Measurements from ENCODE around the gene CDH13. TPM values are rescaled to one million over a fixed set of nuclear protein-coding genes. Genes with fewer than 3 reads are reported as not detected.

CDH13 gene
- total and polyA plus RNA-seq, 2 of the 8 experiments (the other 6 are each of a cell fraction or from before 2014, with no cell fraction given) = 2.3 to 2.4 TPM

DNA sequence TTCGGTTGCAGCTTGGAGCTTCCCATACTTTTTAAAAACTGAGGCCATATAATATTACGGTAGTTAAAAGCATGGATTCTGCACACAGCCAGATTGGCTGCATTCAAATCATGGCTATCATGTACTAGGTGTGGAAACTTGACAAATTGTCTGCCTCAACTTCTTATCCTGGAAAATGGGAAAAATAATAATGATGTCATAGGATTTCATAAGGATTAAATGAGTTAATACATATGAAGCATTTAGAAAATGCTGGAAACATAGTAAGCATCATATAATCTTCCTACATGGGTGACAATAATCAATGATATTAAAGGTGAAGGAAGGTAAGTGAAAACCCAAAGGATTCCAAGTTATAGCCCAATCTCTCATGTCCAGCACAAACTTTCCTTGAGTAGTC lies 592.5 kb downstream of the CDH13 start (continued):
- TF ChIP-seq, protein P1, sequence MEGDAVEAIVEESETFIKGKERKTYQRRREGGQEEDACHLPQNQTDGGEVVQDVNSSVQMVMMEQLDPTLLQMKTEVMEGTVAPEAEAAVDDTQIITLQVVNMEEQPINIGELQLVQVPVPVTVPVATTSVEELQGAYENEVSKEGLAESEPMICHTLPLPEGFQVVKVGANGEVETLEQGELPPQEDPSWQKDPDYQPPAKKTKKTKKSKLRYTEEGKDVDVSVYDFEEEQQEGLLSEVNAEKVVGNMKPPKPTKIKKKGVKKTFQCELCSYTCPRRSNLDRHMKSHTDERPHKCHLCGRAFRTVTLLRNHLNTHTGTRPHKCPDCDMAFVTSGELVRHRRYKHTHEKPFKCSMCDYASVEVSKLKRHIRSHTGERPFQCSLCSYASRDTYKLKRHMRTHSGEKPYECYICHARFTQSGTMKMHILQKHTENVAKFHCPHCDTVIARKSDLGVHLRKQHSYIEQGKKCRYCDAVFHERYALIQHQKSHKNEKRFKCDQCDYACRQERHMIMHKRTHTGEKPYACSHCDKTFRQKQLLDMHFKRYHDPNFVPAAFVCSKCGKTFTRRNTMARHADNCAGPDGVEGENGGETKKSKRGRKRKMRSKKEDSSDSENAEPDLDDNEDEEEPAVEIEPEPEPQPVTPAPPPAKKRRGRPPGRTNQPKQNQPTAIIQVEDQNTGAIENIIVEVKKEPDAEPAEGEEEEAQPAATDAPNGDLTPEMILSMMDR (IDR thresholded peaks at IDR 0.05; ENCODE audit: control extremely low read depth in 1 of 3, insufficient read depth in 1 of 3, low read depth in 1 of 3, low read length in 3 of 3) = no peak
- no peak for TF ChIP-seq CTBP2 (IDR thresholded peaks at IDR 0.05; ENCODE audit: borderline replicate concordance, insufficient read depth, insufficient read length, low read length)
- TF ChIP-seq RFX5 (IDR thresholded peaks at IDR 0.05; ENCODE audit: borderline replicate concordance, low read depth, low read length) = no peak
